A549 treated with AZD9567 at 1 μM for 4 hours (cell line): ENCODE results near the gene CAPS. TPM values are rescaled to one million over a fixed set of nuclear protein-coding genes. Genes with fewer than 3 reads are reported as not detected.

Source experiments
- total RNA-seq: library from RNA; stranded (reverse); fragments of 200-300 nt; extraction: Qiagen RNA extraction; gene quantifications from 5 replicates; pipeline ENCODE4 v1.2.3, GENCODE V29; 2022; ENCODE audit not compliant: insufficient read depth

Gene CAPS
- 1.0 to 2.4 TPM (median 1.2 TPM) in 5 replicates for total RNA-seq

DNA sequence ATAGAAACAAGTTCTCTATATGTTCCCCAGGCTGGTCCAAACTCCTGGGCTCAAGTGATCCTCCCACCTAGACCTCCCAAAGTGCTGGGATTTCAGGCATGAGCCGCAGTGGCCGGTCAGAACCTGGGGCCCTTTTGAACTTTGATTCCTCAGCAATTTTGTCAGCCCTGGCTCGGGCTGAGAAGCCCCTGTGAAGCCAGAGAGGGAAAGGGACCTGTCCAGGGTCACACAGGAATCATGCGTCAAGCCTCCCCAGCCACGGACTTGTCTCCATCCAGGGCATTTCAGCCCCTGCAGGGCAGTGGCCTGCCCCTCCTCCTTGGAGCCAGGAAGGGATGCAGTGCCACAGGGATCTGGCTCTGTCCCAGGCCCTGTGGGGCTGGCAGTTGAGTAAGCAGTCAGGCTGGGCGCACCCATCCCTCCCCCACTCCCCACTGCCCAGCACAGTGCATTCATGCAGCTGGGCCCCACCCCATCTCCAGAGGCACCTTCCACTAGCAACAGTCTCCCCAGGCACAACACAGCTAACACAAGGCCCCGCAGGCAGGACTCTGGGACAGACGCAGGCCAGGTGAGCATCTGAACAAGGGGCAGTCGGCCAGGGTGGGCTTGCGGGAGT lies at the start of gene CAPS:
Gene CAPS, plus strand, starts transcription at position 516 of the 619 bp plus-strand sequence. CDS start 153 bp downstream, outside the sequence.

DNA sequence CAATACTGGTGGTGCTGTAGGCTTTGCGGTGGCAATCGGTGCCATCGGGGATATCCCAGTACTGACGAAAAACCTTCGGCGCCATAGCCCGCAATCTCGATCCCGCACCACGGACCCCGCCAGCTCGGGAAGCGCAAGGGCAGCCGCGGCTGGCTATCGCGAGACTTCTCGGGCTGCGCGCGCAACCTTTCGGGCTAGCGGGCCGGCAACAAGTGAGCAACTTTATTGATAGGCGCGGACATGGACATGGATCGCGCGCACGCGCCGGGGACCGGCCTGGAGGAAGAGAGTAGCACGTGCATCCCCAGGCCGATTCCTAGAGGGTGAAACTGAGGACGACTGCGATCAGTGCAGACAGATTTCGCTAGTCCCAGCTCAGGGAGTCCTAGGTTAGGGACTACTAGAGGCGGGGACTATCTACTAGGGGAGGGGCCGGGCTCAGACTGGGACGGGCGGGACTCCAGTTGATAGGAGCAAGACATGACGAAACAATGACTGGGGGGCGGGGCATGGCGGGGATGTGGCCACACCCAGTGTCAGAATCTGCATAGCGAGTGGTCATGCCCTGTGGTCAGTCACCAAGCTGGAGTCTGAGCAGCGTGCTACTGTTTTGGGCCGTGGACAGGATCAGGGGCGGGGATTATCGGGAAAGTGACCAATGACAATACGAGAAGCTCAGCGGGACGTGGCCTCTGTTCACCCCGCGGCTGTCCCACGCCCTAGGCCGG lies 10.3 kb upstream of the CAPS start, which contains the start of gene NDUFA11:
Gene NDUFA11, minus strand, starts transcription at position 167 of the 728 bp plus-strand sequence. Its CDS starts 82 bp downstream, at position 85.

DNA sequence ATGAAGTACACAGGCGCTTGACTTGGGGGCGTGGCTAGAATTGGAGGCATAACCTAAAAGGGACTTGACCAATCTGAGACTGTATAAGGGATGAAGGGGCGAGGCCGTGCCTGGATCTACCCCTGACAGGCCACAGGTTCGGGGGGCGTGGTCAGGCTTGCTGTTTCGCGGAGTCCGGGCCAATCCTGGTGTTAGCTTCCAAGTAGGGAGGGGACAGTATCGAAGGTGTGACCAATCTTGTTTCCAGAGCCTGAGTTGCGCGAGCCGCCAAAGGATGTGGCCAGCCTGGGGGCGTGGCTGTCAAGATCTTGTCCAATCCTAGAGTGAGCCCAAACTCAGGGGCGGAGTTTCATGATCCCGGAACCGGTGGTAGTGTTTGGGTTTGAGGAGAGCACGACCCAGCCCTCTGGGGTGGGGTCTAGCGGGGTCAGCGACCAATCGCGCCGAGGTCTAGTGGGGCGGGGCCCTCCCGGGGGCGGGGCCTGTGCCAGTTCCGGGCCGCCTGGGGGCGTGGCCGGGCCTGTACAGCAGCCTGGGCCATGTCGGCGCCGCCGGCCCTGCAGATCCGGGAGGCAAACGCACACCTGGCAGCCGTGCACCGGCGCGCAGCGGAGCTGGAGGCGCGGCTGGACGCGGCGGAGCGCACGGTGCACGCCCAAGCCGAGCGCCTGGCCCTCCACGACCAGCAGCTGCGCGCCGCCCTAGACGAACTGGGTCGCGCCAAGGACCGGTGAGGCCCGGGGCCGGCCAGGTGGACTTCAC lies 9.5 kb upstream of the CAPS start, which contains the start of gene VMAC:
Gene VMAC, plus strand, starts transcription at position 521 of the 762 bp plus-strand sequence. Its CDS starts 19 bp downstream, at position 540.

Other genes with a start within 250 kb of the CAPS start
- 42.8 to 72.7 TPM (median 69.3 TPM) in 5 replicates for gene MICOS13, start 233.7 kb upstream of the CAPS start, total RNA-seq
- 1.7 to 6.2 TPM (median 5.4 TPM) in 5 replicates for gene HSD11B1L, start 233.2 kb upstream of the CAPS start, total RNA-seq
- gene RPL36, start 224.0 kb upstream of the CAPS start, total RNA-seq = 696 to 858 TPM (median 802 TPM) in 5 replicates
- 46.9 to 66.8 TPM (median 60.7 TPM) in 5 replicates for gene LONP1, start 194.1 kb upstream of the CAPS start, total RNA-seq
- not detected in 5 replicates for gene CATSPERD, start 193.6 kb upstream of the CAPS start, total RNA-seq
- gene PRR22, start 129.5 kb upstream of the CAPS start, total RNA-seq = 2.8 to 3.1 TPM (median 2.8 TPM) in 4 of 5 replicates, not detected in the other
- gene DUS3L, start 123.1 kb upstream of the CAPS start, total RNA-seq = 21.5 to 33.3 TPM (median 30.4 TPM) in 5 replicates
- 0.71 to 1.2 TPM (median 0.86 TPM) in 4 of 5 replicates, not detected in the other for gene NRTN, start 109.2 kb upstream of the CAPS start, total RNA-seq
- not detected in 5 replicates for gene FUT6, start 74.6 kb upstream of the CAPS start, total RNA-seq
- 0.06 TPM in 1 of 5 replicates, not detected in the others for gene FUT3, start 62.8 kb upstream of the CAPS start, total RNA-seq
- gene FUT5, start 43.7 kb upstream of the CAPS start, total RNA-seq = not detected in 5 replicates
- gene NDUFA11, start 10.5 kb upstream of the CAPS start, total RNA-seq = 208 to 299 TPM (median 293 TPM) in 5 replicates
- gene VMAC, start 9.4 kb upstream of the CAPS start, total RNA-seq = 0.48 to 0.86 TPM (median 0.71 TPM) in 4 of 5 replicates, not detected in the other
- gene RANBP3, start 63.9 kb downstream of the CAPS start, total RNA-seq = 38.4 to 84.9 TPM (median 44.4 TPM) in 5 replicates
- 5.8 to 10.1 TPM (median 7.2 TPM) in 5 replicates for gene RFX2, start 196.2 kb downstream of the CAPS start, total RNA-seq
- gene ACSBG2, start 221.4 kb downstream of the CAPS start, total RNA-seq = not detected in 5 replicates